ENCODE results near the gene PPP6R3.

DNA sequence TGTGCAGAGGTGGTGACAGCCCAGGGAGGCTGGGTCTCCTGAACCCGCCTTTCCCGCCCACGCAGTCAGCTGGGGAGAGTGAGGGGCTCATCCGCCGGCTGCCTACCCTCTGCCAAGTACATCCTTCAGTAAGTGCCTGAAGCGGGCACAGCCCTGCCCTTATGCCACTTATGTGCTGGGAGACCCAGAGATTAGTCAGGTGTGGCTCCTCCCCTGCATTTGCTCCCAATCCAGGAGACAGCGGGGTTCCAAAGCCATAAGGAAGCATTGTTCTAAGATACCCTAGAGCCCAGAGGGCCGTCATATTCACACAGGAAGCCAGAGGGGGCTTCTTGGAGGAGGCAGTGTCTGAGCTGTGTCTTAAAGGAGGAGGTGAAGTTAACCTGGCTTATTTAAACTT is 5.8 kb upstream of the PPP6R3 start:
- TF ChIP-seq, protein P1, sequence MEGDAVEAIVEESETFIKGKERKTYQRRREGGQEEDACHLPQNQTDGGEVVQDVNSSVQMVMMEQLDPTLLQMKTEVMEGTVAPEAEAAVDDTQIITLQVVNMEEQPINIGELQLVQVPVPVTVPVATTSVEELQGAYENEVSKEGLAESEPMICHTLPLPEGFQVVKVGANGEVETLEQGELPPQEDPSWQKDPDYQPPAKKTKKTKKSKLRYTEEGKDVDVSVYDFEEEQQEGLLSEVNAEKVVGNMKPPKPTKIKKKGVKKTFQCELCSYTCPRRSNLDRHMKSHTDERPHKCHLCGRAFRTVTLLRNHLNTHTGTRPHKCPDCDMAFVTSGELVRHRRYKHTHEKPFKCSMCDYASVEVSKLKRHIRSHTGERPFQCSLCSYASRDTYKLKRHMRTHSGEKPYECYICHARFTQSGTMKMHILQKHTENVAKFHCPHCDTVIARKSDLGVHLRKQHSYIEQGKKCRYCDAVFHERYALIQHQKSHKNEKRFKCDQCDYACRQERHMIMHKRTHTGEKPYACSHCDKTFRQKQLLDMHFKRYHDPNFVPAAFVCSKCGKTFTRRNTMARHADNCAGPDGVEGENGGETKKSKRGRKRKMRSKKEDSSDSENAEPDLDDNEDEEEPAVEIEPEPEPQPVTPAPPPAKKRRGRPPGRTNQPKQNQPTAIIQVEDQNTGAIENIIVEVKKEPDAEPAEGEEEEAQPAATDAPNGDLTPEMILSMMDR (IDR thresholded peaks at IDR 0.05), result no peak
- TF ChIP-seq, protein P2, sequence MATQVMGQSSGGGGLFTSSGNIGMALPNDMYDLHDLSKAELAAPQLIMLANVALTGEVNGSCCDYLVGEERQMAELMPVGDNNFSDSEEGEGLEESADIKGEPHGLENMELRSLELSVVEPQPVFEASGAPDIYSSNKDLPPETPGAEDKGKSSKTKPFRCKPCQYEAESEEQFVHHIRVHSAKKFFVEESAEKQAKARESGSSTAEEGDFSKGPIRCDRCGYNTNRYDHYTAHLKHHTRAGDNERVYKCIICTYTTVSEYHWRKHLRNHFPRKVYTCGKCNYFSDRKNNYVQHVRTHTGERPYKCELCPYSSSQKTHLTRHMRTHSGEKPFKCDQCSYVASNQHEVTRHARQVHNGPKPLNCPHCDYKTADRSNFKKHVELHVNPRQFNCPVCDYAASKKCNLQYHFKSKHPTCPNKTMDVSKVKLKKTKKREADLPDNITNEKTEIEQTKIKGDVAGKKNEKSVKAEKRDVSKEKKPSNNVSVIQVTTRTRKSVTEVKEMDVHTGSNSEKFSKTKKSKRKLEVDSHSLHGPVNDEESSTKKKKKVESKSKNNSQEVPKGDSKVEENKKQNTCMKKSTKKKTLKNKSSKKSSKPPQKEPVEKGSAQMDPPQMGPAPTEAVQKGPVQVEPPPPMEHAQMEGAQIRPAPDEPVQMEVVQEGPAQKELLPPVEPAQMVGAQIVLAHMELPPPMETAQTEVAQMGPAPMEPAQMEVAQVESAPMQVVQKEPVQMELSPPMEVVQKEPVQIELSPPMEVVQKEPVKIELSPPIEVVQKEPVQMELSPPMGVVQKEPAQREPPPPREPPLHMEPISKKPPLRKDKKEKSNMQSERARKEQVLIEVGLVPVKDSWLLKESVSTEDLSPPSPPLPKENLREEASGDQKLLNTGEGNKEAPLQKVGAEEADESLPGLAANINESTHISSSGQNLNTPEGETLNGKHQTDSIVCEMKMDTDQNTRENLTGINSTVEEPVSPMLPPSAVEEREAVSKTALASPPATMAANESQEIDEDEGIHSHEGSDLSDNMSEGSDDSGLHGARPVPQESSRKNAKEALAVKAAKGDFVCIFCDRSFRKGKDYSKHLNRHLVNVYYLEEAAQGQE (IDR thresholded peaks at IDR 0.05; ENCODE audit: insufficient read depth in 1 of 2, low read depth in 2 of 2, low read length in 1 of 2), result no peak
- no peak for TF ChIP-seq POLR2AphosphoS5 (IDR thresholded peaks at IDR 0.05; ENCODE audit: low read depth, low read length)

All from Panc1 (cell line).